Ascending aorta (tissue), 2 donors: Measurements from ENCODE around the gene ME2. TPM values are rescaled to one million over a fixed set of nuclear protein-coding genes. Genes with fewer than 3 reads are reported as not detected.

Source experiments
- DNase-seq, 2 donors: peaks; one replicate each; pipeline ENCODE4 v3.0.0-alpha.2; 2019; ENCODE audit warnings: low spot score in 2 of 2
- H3K27ac ChIP-seq, 2 donors: fragments of 200-600 bp; sonication (generic); one replicate each; pipeline ENCODE4 v1.5.1; 2016 to 2017; ENCODE audit warnings: mild to moderate bottlenecking in 1 of 2
- H3K27me3 ChIP-seq: fragments of 200-600 bp; sonication (generic); one replicate; pipeline ENCODE4 v1.5.1; 2017
- H3K36me3 ChIP-seq, 2 donors: fragments of 200-600 bp; sonication (generic); one replicate each; pipeline ENCODE4 v1.5.1; 2016
- H3K4me1 ChIP-seq, 2 donors: fragments of 200-600 bp; sonication (generic); one replicate each; pipeline ENCODE4 v1.5.1; 2016 to 2017; ENCODE audit warnings: mild to moderate bottlenecking in 1 of 2
- H3K4me3 ChIP-seq, 2 donors: fragments of 200-600 bp; sonication (generic); one replicate each; pipeline ENCODE4 v1.5.1; 2016 to 2017; ENCODE audit warnings: mild to moderate bottlenecking in 1 of 2
- H3K9me3 ChIP-seq, 2 donors: fragments of 200-600 bp; sonication (generic); one replicate each; pipeline ENCODE4 v1.5.1; 2016
- intact Hi-C: fragments of 100-400 bp; cut with DNase I; formaldehyde crosslinking; loops from one replicate; pipeline ENCODE4 v1.15.1; 2023
- total RNA-seq: library from RNA; depleted of rRNA; stranded (reverse); fragments of >200 nt; gene quantifications from one replicate; pipeline ENCODE4 v1.1.0, GENCODE V29; 2016
- TF ChIP-seq, protein P1 (sequence below), 3 experiments: fragments of 200-600 bp in 2 of 3; fragments of 450-650 bp in 1 of 3; sonication (generic) in 2 of 3; IDR thresholded peaks; one replicate each; pipeline ENCODE4 v1.5.1; 2016 to 2019; ENCODE audit warnings: antibody characterized with exemption in 3 of 3, mild to moderate bottlenecking in 1 of 3, moderate library complexity in 1 of 3

Gene ME2
- total RNA-seq, 1 donor from 2014 or later: 27.4 TPM

DNA sequence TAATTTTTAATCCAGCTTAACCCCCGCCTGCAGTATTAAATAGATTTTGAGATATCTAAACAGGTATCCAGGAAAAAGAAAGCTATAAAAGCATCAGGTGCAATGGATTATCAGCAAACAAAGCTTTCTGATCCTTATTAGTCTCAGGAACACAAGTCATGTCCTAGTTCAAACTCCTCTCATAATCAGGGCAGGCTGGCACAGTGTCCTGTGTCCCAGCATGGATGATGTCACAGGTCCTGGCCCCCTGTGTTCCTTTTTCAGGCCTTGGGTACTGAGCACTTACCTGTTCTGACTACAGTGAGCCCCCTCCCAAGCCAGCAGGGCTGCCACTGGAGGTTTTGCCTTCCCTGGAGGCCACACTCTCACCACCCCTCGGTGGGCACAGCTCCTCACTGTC is 39.6 kb upstream of the ME2 start:
- Histone ChIP-seq H3K9me3 (no peaks in the 10 kb centered on the region), H3K27ac (no peak overlapping the region), H3K27me3 (no peaks in the 10 kb centered on the region), H3K36me3 (no peaks in the 10 kb centered on the region), H3K4me3 (no peak overlapping the region), H3K4me1 (no peaks in the 10 kb centered on the region)
- intact Hi-C loops: no loop called here
- TF ChIP-seq, protein P1, sequence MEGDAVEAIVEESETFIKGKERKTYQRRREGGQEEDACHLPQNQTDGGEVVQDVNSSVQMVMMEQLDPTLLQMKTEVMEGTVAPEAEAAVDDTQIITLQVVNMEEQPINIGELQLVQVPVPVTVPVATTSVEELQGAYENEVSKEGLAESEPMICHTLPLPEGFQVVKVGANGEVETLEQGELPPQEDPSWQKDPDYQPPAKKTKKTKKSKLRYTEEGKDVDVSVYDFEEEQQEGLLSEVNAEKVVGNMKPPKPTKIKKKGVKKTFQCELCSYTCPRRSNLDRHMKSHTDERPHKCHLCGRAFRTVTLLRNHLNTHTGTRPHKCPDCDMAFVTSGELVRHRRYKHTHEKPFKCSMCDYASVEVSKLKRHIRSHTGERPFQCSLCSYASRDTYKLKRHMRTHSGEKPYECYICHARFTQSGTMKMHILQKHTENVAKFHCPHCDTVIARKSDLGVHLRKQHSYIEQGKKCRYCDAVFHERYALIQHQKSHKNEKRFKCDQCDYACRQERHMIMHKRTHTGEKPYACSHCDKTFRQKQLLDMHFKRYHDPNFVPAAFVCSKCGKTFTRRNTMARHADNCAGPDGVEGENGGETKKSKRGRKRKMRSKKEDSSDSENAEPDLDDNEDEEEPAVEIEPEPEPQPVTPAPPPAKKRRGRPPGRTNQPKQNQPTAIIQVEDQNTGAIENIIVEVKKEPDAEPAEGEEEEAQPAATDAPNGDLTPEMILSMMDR (IDR thresholded peaks at IDR 0.05): no peak
- no peak for DNase-seq

DNA sequence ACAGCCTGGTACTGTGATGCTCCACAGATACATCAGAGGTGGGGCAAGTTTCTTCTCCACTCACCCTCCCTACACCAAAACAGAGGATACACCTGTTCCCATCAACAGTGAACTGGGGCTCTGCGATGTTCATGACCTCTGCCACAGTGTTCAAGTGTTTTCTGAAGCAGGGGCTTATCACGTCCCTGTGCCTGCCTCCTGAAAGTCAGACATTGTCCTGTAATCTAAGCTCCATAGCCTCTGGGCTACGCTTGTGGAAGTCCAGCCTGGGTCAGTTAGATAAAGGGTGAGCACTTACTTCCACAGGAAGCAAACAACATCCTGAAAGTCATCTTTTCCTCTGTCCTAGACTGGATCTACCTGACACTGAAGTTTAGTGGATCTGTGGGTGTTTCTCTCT is 38.9 kb upstream of the ME2 start:
- Histone ChIP-seq H3K9me3 (no peaks in the 10 kb centered on the region), H3K27me3 (no peaks in the 10 kb centered on the region), H3K4me1 (no peaks in the 10 kb centered on the region), H3K36me3 (no peaks in the 10 kb centered on the region), H3K4me3 (no peak overlapping the region), H3K27ac (no peak overlapping the region)
- intact Hi-C loops: no loop called here
- TF ChIP-seq, protein P1 (IDR thresholded peaks at IDR 0.05): no peak
- DNase-seq: no peak

DNA sequence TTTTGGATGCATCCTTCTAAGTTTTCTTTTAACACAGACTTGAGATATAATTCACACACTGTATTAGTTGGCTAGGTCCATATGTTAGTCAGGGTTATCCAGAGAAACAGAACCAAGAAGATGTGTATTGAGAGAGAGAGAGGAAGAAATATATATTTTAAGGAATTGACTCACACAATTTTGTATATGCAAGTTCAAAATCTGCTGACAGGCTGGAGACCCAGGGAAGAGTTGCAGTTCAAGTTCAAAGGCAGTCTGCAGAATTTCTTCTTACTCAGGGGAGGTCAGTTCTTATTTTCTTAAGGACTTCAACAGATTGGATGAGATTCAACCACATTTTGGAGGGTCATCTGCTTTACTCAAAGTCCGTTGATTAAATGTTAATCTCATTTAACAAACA is 36.1 kb upstream of the ME2 start:
- TF ChIP-seq, protein P1 (IDR thresholded peaks at IDR 0.05): no peak
- DNase-seq: no peak
- Histone ChIP-seq H3K36me3 (no peaks in the 10 kb centered on the region), H3K27me3 (no peaks in the 10 kb centered on the region), H3K4me3 (no peak overlapping the region), H3K27ac (no peak overlapping the region), H3K4me1 (no peaks in the 10 kb centered on the region), H3K9me3 (no peaks in the 10 kb centered on the region)
- intact Hi-C loops: no loop called here

DNA sequence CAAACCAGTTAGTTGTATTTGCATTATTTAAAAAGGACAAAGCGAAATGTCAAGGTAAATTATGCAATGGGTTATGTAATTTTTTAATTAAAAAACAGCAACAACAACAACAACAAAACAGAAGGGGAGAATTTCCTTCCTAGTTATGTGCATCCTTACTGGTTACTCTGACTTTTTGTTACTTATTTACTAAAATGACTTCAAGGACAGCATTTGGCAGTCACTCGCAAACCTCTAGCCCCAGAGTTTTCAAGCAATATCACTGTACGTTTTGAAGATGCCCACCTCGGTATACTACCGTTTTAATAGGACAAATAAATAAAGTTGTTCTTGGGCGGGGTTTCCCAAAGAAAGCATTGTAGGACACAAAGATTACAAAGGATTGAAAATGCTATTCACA is 34.4 kb upstream of the ME2 start:
- Histone ChIP-seq H3K4me1 (no peaks in the 10 kb centered on the region), H3K9me3 (no peaks in the 10 kb centered on the region), H3K4me3 (no peak overlapping the region), H3K36me3 (no peaks in the 10 kb centered on the region), H3K27ac (no peak overlapping the region), H3K27me3 (no peaks in the 10 kb centered on the region)
- no peak for DNase-seq
- TF ChIP-seq, protein P1 (IDR thresholded peaks at IDR 0.05): no peak
- intact Hi-C loops: no loop called here

DNA sequence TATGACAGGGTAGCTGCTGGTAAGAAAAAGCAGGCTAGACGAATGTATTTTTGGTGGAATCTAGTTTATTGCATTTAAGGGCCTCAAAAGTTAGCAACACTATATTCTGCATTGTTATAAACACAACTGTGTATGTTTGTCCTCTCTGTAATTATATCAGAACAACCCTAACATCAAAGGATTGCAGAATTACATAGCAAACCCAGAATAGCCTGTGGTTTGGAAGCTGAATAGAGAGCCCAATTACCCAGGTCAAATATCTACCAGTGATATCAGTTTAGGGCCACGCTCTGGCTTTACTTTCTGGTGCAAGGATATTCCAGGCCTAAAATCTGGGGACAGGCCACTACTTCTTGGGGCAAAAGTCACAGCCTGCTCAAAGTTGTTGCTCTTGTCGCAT is 34.0 kb upstream of the ME2 start:
- Histone ChIP-seq H3K36me3 (no peaks in the 10 kb centered on the region), H3K9me3 (no peaks in the 10 kb centered on the region), H3K27me3 (no peaks in the 10 kb centered on the region), H3K4me3 (no peak overlapping the region), H3K4me1 (no peaks in the 10 kb centered on the region), H3K27ac (no peak overlapping the region)
- intact Hi-C loops: no loop called here
- no peak for DNase-seq
- TF ChIP-seq, protein P1 (IDR thresholded peaks at IDR 0.05): no peak

DNA sequence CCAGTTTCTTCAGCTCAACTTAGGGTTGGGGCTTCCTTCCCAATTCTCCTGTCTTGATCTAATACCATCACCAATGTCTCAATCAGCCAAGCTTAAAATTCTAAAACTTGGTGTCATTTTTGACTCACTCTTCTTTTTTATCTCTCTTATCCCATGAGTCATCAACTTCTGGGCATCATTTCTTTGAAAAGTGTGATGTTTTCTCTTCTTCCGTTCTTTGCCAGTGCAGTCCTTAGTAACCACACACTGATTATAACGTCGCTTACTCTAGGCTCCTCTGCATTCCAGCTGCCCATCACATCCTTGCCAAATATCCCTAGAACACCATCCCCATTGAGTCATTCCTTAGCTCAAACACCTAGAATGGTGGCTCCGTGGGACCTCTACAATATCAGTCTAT is 31.7 kb upstream of the ME2 start:
- no peak overlapping the region for H3K4me3 ChIP-seq
- no peaks in the 10 kb centered on the region for H3K4me1 ChIP-seq
- no peak overlapping the region for H3K27ac ChIP-seq
- intact Hi-C loops: no loop called here
- TF ChIP-seq, protein P1 (IDR thresholded peaks at IDR 0.05): no peak
- H3K27me3 ChIP-seq: no peaks in the 10 kb centered on the region
- H3K36me3 ChIP-seq: no peaks in the 10 kb centered on the region
- DNase-seq: no peak
- H3K9me3 ChIP-seq: no peaks in the 10 kb centered on the region
